Epithelial cell of prostate (primary cell): ENCODE results near the gene SP140L.
"Not testable (repeated sequence)": the region's sequence is repeated elsewhere in the genome, so short reads cannot be mapped to it uniquely, and the experiment has no call there.

Experiments
- DNase-seq: peaks from one replicate; pipeline ENCODE4 v3.0.0-alpha.2; 2011; ENCODE audit warnings: low read depth, low spot score
- H3K27ac ChIP-seq: fragments of 450-650 bp; 2 replicates; pipeline ENCODE4 v1.5.1; 2017; ENCODE audit warnings: mild to moderate bottlenecking

SP140L gene

DNA sequence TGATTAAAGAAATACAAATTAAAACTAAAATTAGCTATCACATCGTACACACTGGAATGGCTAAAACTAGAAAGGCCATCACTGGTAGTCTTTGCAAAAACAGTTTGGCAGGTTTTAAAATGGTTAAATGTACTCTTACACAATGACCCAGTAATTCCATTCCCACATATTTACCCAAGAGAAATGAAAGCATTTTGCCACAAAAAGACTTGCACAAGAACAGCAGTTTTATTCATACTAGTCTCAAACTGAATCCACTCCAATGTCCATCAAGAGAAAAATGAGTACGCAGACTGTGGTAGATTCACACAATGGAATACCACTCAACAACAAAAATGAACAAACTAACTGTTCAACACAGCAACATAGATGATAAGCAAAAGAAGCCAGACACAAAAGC lies 29.1 kb downstream of the SP140L start:
- H3K27ac ChIP-seq, result no peak overlapping the region
- no peak for DNase-seq

DNA sequence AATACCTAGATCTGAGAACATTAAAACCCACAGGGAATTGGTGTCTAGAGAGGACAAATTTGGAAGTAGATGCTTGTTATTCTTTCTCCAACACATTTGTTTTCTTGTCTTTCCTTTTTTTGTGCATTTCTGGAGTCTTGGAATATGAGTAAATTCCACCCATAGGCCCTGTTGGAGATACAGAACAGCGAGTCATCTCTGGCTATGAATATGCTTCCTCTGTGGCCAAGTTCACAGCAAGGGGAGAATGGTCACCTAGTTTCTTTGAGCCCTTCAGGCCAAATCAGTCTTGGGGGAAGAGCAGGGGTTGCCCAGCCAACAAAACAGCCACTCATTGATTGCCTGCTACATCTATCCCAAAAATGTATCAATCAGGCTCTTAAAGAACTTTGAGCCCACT lies 31.3 kb downstream of the SP140L start:
- no peak for DNase-seq
- no peak overlapping the region for H3K27ac ChIP-seq

DNA sequence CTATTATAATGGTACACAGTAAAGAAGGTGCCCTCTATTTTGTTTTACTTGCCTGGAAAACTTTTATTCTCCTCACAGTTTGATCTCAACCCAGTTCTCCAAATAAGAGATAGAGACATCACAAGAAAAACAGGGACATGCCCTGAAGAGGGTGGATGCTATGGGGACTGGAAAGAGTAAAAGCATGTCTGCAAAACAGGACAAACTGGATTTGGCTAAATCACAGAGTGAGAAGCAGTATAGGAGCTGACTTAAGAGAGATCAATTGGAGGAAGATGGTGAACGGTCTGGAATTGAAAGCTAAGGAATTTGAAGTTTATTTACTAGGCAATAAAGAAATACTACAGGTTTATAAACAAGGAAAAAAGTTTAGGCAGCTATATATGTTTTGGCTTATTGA lies 33.0 kb downstream of the SP140L start:
- DNase-seq, result no peak
- no peak overlapping the region for H3K27ac ChIP-seq

DNA sequence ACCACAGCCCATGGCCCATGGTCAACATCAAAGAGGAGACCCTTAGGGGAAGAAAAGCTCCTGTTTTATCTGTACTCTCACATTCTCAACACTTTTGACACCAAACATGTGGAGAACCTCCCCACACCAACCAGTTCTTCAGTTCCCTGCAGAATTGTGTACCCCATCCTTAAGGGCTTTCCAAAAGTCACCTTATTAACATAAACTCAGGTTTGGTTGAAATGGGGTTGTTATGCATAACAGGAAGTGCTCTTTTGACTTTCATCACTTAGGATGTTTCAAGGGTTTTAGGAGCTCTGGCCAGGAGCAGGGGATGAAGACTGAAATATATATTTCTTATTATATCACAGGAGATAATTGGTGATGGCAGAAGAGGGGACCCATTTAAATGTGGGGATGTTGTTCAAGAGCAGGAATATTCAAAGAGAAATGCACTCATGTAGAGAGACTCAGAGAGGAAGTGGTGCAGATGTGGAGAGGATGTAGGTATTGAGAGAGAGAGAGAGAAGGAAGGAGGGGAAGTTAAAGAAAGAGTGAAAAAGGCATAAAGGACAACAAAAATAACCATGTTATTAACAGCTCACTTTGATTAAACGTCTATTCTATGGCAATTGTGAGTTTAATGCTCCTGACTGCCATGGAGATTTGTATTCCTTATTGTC lies 35.2 kb downstream of the SP140L start:
- H3K27ac ChIP-seq, result no peak overlapping the region
- no peak for DNase-seq

DNA sequence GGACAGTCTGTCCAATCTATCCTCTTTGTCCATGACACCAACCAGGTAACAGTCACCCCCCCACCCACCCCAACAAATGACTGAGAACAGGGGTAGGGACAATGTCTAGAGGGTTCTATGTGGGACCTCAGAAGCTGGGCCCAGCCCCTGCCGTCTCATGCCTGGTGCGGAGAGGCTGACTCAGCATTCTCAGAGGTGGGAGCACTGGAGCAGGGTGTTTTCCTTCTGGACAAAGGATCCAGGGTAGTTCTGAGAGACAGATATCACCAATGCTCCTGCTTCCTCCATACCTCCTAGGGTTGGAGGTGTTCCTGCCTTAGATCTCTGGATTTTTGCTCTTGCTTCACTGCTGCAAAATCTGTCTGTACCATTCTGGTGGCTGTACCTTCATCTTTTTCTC lies 55.1 kb downstream of the SP140L start:
- no peak overlapping the region for H3K27ac ChIP-seq
- DNase-seq, result no peak

DNA sequence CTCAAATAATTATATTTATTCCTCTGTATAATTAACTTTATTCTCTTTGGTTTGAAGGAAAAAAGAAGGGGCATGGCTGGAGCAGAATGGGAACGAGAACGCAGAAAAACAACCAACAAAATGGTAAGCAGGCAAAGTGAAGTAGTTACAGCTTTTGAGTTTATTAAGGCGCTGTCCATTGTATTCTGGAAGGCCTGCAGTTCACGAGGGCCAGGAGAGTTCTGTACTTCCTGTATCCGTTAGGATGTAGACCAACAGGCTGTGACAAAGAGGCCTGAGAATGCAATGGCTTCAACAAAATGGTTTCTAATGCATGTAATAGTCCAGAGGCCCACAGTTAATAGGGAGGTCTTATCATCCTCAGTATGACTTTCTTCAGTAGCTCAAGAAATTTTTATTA lies 56.5 kb downstream of the SP140L start:
- no peak overlapping the region for H3K27ac ChIP-seq
- DNase-seq, result no peak

DNA sequence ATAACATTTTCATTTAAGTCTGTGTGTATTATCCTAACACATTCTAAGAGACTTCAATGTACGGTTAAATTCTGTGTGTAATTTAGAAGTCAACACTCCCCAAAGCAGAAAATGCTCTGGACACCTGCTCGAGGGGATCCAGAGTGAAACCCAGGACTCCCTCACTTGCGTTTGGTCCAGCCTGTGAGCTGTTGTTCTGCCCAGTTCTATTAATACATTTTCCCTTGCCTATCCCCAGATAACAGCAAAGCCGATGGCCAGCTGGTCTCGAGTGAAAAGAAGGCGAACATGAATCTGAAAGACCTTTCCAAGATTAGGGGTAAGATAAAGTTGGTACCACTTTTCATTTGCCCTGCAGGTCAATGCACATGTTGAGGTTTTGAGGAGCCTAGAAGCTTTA lies 58.0 kb downstream of the SP140L start:
- no peak overlapping the region for H3K27ac ChIP-seq
- no peak for DNase-seq

DNA sequence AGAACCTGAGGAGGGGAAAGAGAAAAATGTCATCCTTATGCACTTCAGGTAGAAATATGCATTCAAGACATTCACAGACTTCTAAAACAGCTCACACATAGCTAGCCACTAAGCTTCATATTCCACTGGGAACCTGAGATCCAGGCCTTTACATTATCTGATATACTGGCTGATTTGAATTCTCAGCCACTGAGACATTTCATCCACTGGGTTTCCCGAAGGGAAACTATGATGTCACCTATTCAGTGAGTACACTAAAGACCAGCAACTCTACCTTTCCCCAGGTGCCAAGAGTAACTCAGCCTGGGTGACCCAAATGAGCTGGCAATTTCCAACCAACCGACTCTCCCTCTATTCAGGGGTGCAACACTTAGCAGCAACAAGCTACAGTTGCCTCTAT lies 67.3 kb downstream of the SP140L start:
- no peak overlapping the region for H3K27ac ChIP-seq
- no peak for DNase-seq

DNA sequence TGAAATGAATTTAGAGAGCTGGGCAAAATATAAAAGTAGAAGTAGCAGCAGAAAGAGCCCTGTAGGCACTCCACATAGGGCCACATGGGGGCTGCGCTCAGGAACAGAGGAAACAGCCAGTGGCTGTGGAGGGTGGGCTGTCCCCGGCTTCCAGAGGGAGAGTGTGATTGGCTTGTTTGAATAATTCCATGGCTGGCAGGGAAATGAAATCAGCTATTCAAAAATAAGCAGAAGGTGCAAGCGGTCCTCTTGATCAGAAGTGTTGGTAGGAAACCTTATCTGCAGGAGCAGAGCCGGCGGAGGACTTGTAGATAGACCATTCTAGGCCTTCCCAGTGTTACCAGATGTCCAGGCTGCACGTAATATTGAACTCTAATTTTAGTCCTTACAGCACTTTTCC lies 71.7 kb downstream of the SP140L start:
- not testable (repeated sequence) for DNase-seq, H3K27ac ChIP-seq

DNA sequence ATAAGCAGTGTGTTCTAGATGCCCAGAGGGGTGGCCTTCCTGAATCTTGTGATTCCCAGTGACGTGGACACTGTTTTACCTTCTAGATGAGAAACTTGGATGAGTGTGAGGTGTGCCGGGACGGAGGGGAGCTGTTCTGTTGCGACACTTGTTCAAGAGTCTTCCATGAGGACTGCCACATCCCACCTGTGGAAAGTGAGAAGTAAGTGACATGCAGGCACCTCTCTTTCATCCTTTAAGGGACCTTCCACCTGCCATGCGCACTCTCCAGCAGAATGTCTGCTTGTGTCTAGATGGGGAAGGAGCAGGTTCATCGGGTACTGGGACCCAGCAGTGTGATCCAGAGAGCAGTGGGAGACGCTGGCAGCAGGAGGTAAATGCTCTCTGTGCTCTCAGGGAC lies 73.0 kb downstream of the SP140L start:
- H3K27ac ChIP-seq, result no peak overlapping the region
- DNase-seq, result no peak

DNA sequence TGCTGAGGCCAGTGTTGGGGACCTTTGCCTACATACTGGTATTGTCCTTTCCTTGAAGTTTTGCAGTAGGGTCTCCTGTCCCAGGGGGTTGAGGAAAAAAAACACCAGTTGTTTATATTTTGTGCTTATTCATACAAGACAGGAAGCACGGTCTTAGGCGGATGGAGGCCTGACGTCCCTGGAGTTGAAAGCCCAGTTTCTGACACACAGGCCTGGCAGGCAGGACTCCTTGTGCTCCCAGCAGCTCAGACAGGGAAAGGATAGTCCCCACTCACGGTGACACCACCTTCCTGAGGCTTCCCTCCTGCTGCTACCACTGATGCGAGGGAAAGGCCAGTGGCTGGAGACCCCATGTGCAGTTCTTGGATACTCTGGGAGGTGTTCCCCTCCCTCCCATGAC lies 73.5 kb downstream of the SP140L start:
- H3K27ac ChIP-seq, result no peak overlapping the region
- DNase-seq, result no peak

DNA sequence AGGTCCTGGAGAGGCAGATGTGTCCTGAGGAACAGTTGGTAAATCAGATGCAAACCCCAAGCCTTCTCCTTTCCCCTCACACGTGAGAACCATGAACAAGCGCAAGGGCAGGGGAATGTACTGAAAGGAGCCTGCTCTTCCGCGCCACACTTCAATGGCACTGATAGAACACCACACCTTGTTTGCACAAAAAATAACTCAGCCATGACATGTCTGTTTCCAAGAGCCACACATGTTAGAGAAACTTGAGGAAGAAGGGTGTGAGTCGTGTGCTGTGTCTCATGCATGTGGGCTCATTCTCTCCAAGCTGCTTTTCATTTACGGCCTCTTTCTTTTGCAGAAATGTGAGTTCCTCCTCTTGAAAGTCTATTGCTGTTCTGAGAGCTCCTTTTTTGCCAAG lies 74.0 kb downstream of the SP140L start:
- H3K27ac ChIP-seq, DNase-seq: not testable (repeated sequence)

DNA sequence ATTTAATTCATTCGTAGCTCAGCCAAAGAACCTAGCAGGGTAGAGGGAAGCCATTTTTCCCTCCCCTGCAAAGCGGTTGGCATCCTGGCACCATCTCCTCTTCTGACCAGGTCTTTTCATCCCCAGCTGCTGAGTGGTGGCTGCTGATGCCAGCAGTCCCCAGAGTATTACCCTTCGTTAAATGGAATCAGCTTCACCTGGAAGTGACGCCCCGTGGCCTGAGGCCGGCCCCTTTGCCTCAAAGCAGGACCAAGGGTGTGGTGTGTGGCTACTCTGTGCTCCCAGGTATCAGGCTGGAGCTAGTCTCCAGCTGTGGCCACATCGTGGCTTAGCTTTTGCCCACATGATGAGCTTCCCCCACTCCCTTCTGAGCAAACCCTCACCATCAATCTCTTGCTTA lies 76.8 kb downstream of the SP140L start:
- no peak for DNase-seq
- H3K27ac ChIP-seq, result no peak overlapping the region

DNA sequence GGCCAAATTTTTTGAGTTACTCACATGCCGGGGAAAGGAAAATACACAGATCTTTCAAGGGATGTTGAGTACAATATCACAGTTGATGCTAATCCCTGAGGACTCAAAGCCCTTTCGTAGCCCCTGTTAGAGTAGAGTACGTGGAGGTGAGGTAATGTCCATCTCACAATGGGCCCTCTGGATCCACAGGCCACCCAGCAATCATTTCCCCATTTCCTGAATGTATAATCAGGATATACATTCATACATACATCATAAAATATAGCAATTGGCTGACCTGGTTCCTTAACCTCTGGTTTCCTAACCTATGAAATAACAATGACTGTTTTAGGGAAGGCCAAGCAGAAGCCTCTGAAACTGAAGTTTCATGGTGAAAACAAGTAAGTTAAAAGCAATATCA lies 78.8 kb downstream of the SP140L start:
- no peak overlapping the region for H3K27ac ChIP-seq
- no peak for DNase-seq

DNA sequence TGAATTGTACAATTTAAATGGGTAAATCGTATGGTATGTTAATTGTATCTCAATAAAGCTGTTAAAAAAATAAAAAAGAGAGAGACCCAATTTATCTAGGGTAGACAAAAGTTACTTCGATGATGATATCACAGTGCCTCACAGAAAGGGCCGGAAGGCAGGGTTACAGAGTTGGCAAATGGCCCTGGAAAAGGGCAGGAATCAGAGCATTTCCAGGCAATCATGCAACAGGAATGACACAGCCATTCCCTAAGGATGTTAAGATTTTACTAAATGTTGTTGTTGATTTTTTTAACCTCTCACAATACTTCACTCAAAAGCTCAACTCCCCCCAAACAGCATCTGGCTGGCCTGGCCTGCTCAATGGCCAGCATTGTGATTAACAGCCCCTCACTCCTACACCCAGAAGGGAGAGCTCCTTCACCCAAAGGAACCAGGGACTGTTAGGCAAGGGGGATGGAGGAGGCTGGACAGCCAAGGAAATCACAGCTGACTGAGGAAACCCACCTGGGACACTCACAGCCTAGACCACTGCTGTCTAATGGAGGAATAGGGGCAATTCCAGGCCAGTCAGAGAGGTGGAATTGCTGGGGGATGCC lies 81.3 kb downstream of the SP140L start:
- H3K27ac ChIP-seq, result no peak overlapping the region
- DNase-seq, result no peak

DNA sequence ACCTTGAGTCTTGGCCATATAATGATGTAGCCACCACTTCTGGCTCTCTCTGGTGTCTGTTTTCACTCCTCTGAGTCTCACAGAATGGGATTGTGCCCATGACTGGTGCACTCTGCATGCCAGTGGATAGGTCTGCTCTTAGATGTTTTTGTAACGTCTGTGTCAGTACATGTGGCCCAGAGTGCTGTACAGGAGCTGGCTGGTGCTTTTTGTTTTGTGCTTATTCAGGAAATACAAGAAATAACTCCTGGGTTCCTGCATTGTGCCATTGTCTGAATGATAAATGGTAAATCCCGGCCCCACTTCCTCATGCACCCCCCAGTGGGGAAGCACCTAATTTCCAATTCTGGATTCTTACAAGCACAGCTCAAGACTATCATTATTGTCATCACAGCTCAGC lies 82.3 kb downstream of the SP140L start:
- not testable (repeated sequence) for H3K27ac ChIP-seq, DNase-seq

DNA sequence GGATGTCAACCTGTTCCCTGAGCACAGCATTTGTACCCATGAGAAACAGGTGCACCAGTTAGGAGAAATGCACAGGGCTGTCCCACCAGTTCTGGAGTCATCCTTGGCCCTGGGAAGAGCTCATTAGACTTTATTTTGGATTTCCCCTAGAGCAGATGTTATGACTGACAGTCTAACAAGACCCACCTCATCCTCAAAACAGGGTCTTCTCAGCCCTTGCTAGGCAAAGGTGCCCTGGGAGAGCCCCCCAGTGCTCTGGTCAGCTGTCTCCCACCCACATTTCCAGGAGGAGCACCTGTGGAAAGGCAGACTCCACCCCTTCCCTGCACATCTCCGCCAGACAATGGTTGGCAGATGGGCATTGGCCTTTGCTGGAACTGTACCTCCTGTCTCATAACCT lies 83.3 kb downstream of the SP140L start:
- H3K27ac ChIP-seq, result no peak overlapping the region
- DNase-seq, result no peak

DNA sequence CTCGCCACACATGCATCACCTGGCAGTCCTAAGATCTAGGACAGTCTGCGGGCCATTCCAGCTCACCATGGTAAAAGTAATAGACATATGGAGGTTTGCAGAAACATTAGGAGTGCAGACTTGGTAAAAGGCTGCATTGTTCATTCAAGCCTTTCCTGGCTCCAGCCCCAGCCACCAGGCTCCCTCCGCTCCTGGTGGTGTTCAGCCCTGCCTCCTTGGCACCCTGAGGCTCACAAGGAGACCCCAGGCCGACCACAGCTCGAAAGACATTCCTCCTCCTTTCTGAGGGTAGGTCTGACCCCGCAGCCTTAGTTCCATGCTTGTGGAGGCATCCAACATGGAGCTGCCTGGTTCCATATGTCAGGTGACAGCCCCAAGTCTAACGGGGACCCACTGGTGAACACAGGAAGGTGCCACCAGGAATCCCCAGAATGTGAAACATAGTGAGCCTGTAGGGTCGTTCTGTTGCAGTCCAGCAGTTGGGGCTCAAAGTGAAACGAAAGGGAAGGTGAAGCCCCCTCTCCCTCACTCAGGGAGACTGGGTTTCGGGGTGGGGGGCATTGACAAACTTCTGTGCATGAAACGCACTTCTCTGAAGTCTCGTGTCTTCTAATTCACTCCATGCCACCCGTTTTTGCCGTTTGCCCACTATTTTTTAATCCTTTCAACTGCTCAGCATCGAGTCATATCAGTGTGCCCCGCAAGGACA lies 84.0 kb downstream of the SP140L start:
- peak overlapping the region; percentile 20 for H3K27ac ChIP-seq
- no peak for DNase-seq

DNA sequence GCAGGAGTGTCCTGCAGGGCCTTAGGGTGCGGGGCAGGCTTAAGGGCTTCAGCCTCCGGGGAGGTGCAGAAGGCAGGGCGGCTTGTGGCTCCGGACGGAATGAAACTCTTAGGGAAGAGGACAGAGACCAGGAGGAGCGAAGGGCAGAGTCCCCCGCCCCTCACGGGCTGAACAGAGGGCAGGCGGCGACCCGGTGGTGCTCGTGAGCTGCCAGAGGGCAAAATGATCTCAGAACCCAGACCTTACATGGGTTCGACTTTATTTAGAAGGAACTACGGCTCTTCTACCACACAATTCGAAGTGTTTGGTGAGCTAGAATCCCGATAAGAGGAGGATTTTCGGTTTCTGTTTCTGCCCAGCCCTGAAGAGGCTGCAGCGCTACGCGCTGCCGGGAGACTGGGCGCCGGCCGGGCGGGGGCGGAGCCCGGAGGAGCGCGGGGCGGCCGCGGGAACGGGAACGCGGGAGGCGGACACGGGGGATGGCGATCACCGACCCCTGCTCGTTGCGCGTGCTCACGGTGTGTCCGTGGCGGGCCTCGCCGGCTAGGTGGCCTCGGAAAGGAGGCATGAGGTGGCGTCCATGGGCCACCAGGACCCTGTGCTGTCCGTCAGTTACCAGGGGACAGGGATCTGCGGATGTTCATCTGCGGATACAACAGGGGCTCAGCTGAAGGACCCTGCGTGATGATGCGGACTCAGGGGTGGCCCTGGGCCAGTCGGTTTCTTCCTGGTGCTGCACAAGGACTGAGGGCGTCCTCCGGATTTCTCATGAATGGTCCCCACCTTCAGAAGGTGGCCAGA lies 84.8 kb downstream of the SP140L start:
- DNase-seq, result no peak
- H3K27ac ChIP-seq, result peak overlapping the region; percentile 20

DNA sequence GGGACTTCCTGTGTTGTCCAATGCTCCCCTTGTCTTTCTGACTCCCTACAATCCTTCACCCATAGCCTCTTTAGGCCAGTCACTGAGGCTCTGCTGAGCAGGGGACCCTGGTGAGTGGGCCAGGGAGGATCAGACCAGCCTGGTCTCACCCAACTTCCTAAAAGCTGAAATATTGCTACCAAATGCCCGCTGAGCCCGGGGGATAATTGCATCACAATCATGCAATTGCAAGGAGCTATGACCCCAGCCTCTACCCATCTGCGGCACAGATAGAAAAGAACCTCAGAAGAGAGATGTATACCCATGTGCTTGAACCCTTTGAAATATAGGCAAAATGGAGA lies 85.3 kb downstream of the SP140L start:
- no peak overlapping the region for H3K27ac ChIP-seq
- no peak for DNase-seq

DNA sequence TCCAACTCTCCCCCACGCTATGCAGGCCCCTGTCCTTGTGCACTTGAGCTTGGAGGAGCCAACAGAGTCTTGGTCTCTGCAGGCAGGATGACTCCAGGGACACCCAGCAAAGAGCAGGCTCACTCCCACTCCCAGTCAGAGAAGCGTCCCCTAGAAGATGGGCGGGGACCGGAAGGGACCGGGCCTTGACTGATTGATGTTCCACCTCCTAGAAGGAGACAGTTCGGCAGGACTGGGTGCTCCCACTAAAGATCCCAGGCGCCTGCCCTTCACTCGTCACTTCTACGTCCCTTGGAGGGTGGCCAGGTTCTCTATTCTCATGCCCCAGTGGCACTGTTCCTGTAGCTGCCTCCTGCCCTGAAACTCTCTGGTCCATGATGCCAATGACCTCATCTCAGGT lies 85.9 kb downstream of the SP140L start:
- no peak for DNase-seq
- no peak overlapping the region for H3K27ac ChIP-seq
